NCI-H187 (cell line): ENCODE results near the gene PARP15.
"Not testable (repeated sequence)": the region's sequence is repeated elsewhere in the genome, so short reads cannot be mapped to it uniquely, and the experiment has no call there.

ENCODE experiments used
- DNase-seq, 2 experiments: peaks; one replicate each; lab custom pipeline; 2025; lab: John Stamatoyannopoulos, UW

PARP15 gene

DNA sequence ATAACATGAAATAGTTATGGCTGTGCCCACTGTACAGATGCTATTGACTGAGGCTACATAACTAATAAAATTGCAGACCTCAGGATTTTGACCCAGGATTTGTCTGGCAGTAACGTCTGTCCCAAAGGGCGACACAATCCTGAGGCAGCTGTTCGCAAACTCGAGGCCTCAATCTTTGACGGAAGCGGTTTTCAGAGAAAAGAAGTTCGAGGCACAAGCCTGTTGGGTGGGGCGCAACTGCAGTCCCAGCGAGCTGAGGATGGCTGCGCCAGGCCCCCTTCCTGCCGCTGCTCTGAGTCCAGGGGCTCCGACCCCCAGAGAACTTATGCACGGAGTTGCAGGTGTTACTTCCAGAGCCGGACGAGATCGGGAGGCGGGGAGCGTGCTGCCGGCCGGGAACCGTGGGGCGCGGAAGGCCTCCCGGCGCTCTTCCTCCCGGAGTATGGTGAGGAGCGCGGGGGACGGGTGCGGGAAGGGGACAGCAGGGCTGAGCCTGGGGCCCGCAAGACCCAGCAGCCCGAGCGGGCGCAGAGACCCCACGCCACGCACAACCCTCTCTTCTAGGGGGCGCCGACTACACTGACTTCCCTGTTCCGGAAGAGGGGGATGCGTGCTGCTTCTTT lies at the start of gene PARP15:
Gene PARP15 (plus strand): TSS at position 242 of the 623 bp plus-strand sequence. CDS start 18 bp downstream, at position 260.
- no peak for DNase-seq

DNA sequence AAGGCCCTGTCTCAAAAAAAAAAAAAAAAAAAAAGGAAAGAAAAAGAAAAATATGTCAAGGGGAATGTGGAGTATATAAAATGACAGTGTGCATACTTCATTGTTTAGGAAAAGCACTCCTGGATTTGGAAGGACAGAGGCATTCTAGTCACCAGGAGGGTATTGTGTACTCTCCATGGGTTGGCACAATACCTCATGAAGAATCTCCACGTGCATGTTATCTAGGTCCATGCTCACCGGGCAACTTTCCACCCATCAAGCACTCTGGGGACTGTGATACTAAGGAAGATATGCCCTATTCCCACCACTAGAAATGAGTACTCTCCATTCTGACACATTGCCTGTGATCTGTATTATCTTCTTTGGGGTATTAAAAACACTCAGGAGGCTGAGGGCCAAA lies 47.3 kb upstream of the PARP15 start:
- no peak for DNase-seq

DNA sequence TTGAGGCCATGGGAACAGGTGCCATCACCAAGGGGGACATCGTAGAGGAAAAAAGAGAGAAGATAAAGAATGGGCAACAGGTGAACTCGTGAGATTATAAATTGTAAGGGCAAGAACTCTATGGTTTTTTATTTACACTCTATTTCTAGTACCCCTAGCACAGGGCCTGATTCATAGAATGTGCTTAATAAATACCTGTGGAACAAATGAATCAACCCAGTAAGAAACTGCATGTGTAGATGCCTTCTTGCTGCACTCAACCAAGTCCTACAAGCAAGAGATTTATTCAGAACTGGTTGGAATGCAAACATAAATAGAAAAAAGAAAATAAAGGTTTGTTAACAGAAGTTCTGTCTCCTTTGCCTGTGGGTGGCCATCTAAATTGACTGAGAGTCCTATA lies 44.0 kb upstream of the PARP15 start:
- DNase-seq = no peak

DNA sequence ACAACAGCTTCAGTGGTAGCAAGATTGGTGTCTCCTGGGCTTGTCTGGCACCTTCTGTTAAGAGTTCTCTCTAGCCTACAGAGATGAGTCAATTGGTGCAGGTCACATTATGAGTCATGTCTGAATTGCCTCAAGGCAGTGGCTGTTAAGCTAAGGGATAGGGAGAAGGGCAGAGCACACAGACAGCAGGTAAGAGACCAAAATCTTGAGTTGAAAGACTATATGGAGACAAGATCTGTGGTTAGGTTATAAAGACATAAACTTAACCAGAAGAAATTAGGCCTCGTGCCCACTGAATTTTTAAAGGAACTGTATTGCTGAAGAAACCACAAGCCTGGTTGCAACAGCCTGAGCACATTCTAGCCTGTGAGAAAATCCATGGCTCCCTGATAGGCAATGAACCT lies 43.5 kb upstream of the PARP15 start:
- no peak for DNase-seq

DNA sequence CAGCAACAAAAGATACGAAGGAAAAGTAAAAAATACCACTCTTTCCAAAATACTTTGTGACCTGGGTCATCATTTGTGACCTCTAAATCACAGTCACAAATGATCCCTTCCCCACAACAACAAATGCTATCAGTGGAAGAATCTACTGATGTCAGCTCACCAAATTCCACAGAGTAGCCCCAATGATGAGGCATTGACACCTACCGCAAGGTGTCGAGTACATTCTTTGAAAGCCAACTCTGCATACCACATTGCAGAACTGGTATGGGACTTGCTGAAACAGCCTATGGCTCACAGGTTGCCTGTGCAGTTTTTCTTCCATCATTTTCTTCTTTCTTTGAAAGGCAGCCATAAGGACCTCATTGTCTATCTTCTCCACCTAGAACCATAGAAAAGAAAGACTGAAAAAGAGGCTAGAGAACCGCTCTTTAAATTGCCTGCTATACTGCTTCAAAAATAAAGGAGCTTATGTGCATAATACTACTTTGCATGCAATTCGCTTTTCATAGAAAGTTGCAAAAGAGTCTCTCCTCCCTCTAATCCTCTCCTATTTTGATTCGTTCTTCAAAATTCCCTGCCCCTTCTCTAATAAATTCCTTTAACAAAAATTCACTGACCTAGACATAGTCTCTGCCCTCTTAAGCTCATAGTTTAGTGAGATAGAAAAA lies 41.4 kb upstream of the PARP15 start:
- DNase-seq = no peak

DNA sequence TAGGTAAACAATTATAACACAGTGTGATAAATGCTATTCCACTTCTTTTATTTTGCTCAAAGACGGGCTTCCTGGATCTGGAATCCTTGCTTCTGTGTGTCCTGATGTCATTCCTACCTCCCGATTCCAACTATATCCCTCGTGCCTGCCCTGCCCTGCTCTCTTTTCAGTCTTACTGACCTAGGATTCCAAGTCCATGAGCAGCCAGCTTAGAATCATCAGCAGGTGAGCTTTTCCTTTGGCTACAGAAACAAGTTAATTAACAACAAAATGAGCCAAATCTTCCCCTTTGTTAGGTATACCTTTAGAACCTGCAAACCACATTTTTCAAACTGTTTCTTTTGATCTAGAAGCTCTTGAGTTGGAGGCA lies 40.8 kb upstream of the PARP15 start:
- DNase-seq = no peak

DNA sequence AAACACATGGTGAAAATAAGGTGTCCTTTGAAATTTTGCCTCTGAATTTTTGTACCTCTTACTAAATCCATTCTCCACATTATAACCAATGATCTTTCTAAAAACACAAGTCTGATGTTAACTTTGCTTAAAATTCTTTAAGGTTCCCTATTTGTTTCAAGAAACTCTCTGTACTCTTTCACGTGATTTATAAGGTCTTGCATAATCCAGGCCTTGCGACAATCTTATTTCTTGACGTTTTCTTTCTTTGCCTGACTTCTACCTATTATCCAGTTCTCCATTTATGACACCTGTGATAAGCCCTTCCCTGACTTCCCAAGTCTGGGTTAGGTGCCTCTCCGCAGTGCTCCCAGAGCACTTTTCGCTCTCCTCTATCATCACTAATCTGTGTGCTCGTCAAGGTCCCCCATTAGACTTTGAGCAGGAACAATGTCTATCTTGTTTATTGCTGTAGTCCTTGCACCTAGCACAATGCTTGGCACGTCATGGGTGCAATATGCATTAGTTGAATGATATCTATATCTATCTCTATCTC lies 38.4 kb upstream of the PARP15 start:
- no peak for DNase-seq

DNA sequence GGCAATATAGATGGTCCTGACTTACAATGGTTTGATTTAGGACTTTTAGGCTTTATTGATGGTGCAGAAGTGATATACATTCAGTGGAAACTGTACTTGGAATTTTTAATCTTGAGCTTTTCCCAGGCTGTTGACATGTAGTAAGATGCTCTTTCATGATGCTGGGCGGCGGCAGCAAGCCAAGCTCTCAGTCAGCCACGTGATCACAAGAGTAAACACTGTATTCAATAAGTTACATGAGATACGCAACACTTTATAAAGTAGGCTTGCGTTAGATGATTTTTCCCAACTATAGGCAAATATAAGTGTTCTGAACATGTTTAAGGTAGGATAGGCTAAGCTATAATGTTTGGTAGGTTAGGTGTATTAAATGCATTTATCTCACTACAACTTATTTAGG lies 31.3 kb upstream of the PARP15 start:
- no peak for DNase-seq

DNA sequence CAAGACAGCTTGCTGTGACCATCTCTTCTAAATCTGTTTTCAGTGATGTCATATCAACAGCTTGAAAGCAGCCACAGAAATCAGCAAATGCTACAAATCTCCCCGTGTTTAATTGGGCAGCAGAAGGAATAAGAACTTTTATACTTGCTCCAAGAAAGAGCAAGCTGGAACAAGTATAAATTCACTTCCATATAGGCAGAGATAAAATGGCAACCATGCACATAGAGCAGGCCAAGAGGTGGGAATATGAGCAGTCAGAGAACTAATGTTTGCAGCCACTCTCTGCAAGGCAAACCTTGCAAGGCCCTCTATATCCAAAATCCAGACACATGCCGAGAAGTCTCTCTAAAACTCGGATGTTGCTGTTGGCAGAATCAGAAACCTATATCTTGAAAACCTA lies 29.4 kb upstream of the PARP15 start:
- no peak for DNase-seq

DNA sequence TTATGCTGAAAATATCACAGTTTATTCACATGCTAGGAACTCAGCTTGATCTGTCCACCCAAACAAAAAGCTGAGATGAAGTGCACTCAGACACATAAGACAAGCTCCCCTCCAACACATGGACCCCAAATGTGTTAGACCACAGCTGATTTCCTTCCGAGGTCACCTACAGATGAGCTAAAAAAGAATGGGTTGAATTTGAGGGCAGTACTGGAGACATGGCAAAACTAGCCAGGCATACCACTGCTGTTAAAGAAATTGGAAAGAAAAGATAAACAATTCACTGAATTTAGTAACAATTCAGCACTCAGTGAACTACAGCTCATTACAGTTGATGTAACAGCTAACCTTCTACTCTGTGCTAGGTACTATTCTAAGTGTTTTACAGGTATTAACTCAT lies 28.8 kb upstream of the PARP15 start:
- no peak for DNase-seq

DNA sequence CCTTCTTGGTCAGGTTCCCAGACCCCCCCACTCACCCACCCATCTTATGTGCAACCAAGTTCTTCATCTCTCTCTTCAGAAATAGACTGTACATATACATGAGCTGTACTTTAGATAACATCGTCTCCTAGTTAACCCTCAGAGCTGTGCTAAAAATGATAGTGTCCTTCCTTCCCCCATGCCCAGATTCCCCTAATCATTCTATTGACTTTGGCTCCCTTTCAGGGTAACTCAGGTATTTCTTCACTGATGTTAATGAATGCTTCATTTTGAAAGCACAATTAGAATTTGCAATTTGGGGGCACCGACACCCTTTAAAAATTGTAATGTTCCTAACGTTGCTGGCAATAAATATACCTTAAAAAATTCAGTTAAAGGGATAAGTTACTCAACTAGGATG lies 24.3 kb upstream of the PARP15 start:
- DNase-seq = no peak

DNA sequence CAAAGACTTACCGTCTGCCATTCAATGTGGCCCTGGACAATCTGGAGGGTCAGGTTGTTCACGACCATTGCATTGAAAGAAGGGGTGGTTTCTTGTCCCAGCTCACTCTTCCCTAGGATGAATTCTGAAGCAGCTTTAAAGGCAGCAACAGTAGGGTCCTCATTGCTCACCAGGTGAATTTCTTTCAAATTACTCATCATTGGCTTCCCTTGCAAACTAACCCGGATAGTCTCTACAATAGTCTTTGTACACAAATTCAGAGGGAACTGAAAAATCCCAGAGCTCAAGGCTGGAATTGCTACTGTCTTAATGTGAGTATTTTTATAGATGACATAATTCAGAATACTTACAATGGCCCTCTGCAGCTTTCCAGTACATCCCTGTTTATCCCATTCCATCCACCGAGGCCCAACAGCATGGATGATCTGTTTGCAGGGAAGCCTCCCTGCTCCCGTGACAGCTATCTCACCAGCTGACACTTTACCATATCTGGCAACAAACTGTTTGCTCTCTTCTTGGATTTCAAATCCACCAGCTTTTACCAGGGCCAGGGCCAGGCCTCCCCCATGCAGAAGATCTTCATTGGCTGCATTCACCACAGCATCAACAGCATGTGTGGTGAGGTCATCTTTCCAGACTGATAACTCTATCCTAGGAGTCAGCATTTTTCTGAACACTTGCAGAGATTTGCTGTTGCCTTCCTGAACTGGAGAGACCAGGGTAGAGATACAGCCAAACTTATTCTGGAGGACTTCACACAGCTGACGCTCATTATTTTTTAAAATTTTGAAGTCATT lies 22.0 kb upstream of the PARP15 start:
- DNase-seq = no peak

DNA sequence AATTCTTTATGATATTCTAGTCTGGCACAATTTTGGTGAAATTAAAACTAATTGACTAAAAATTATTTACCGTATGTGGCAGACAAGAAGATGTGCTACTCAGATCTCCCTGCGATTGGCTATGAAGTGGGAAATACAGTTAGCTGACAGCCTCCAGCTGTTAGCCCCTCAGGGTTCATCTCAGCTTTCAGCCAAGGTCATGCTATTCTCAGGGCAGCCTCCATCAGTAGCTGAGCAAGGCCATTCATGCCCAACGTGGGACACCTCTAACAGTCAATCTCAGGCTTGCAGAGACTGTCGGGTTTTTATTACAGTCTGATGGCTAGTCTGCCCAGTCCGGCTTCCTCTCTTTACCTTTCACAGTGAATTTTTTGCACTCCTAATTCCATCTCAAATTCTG lies 20.1 kb upstream of the PARP15 start:
- no peak for DNase-seq

DNA sequence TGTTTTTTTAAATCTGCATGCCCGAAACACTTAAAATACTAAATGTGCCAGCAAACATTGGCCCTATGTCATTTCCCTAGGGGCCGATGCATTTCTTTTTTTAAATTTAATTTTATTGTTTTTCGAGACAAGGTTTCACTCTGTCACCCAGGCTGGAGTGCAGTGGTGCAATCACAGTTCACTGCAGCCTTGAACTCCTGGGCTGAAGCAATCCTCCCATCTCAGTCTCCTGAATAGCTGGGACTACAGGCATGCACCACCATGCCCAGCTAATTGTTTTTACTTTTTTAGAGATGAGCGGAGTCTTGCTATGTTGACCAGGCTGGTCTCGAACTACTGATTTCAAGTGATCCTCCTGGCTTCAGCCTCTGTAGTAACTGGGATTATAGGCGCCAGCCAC lies 18.8 kb upstream of the PARP15 start:
- DNase-seq = no peak

DNA sequence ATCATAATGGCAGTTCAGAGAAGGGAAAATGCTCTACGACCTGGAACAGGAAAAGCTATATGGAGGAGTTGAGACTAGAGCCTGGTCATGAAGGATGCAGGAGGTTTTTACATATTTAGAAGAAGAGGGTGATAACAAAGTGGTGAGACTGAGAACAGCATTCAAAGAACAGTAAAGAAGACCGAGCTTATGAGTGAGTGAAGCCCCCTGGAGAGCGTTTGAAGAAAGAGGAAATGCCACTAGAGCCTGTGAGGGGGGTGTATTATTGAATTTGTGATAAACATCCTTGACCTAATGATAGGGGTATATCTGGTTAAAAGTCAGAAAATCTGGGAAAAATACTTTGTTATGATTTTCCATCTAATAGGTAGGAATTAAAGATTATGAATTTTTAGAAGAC lies 17.5 kb upstream of the PARP15 start:
- DNase-seq = no peak

DNA sequence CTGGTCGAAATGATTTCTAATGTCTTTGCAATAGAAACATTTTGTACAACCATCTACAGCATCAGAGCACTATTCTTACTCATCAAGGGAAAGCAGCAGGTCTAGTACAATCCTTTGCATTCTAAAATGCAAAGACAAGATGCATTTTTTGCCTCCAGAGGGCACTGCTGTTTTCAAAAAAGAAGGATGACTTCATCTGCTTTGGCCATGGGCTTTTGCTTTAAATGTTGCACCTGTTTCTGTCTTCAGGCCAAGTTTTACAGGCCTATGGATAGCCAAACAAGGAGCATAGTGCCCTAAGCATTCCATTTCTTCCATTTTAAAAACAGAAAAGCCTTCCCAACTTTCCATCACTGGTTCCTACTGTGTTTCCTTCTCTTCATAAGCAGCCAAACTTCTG lies 16.8 kb upstream of the PARP15 start:
- peak in 1 of 2 experiments; percentile 2 for DNase-seq

DNA sequence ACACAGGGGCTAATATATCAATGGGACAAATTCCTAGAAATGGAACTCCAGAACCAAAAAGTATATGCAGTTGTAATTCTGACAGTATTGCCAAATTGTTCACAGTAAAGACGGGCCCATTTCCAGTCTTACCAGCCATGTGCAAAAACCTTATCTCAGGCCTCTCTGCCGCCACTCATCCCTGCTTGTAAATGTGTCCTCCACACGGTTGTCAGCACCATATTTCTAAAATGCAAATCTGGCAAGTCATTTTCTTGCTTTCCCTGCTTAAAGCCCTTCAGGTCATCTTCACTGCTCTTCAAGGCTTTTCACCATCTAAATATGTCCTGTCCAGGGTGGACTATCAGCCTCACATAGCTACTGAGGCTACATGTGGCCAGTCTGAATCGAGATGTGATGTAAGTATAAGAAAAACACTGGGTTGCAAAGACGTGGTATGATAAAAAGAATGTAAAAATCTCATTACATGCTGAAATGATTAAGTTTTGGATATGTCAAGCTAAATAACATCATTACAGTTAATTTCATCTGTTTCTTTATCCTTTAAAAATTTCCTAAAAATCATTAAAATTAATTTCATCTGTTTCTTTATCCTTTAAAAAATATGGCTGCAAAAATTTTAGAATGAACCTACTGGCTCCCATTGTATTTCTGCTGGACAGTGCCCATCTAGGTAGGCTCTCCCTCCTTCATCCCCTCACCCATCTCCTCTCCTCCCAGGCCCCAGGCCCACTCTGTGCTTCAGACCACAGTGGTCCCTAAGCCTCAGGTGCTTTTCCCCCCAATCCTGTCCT lies 14.3 kb upstream of the PARP15 start:
- DNase-seq = no peak

DNA sequence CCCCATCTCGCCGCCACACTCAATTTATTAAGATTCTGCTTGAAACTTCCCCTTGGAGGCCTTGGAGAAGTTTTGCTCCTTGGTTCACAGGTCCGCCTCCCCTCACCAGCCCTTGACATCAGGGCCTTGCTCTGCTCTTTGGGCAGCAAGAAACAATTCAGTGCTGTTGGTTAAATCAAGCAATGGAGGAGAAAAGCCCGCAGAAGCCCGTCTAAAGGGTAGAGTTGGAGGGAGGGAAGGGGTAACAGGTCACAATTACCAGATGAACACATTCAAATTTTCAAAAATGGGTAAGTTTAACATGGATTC lies 13.8 kb upstream of the PARP15 start:
- DNase-seq = no peak

DNA sequence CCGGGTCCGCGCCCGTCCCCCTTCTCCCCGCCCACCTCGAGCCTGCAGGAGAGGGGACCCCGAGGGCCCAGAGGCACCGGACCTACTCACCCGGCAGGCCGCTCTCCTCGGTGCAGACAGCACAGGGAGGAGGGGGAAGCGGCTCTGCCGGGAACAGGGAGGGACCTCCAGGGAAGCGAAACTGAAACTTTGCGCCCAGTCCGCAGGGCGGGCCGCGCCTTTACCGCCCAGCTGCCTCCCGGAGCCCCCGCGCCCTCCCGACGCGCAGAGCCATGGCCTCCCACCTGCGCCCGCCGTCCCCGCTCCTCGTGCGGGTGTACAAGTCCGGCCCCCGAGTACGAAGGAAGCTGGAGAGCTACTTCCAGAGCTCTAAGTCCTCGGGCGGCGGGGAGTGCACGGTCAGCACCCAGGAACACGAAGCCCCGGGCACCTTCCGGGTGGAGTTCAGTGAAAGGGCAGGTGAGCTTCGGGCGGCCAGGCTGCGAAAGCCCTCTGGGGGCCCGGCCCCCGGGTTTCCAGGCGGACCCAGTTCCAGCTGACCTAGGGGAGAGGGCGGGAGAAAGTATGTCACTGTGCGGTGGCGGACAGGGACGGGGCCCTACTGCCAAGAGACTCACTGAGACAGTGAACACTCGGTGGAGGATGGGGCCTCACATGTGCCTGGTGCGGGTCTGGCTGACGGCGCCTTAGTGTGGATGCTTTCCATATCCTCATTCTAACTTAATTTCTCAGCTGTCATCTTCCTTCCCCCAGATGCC lies 13.1 kb upstream of the PARP15 start, which contains the start of the genes DTX3L and PARP9:
Gene DTX3L (plus strand): TSS at position 184 of the 758 bp plus-strand sequence. CDS start 89 bp downstream, at position 273.
Gene PARP9 (minus strand): TSS at position 146 of the 758 bp plus-strand sequence. CDS start 4,680 bp downstream, outside the sequence.
- DNase-seq = peak; percentile 47 to 50

DNA sequence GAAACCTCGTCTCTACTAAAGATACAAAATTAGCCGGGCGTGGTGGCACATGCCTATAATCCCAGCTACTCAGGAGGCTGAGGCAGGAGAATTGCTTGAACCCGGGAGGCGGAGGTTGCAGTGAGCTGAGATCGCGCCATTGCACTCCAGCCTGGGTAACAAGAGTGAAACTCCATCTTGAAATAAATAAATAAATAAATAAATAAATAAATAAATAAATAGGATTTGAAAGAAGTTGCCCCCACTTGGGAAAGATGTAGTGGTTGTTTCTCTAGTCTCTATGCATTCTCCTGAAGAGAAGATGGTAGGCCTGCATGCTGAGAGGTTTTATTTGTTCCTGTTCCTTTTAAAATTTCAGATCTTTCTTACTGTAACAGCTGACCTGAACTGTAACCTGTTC lies 9.3 kb upstream of the PARP15 start:
- not testable (repeated sequence) for DNase-seq

DNA sequence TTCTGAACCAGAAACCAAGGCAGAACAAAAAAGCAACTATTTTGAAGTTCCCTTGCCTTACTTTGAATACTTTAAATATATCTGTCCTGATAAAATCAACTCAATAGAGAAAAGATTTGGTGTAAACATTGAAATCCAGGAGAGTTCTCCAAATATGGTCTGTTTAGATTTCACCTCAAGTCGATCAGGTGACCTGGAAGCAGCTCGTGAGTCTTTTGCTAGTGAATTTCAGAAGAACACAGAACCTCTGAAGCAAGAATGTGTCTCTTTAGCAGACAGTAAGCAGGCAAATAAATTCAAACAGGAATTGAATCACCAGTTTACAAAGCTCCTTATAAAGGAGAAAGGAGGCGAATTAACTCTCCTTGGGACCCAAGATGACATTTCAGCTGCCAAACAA lies 8.7 kb upstream of the PARP15 start:
- DNase-seq = no peak
